Nephron progenitor cell (in vitro differentiated cells): ENCODE data around the gene ARIH1.

Experiments
- DNase-seq: peaks from one replicate; pipeline ENCODE4 v3.0.0; 2021
- H3K27ac Mint-ChIP-seq: 2 replicates; pipeline ENCODE4 v1.8.0; 2021; ENCODE audit warnings: mild to moderate bottlenecking, moderate library complexity, mixed read lengths
- H3K27me3 Mint-ChIP-seq: 2 replicates; pipeline ENCODE4 v1.8.0; 2021; ENCODE audit warnings: mild to moderate bottlenecking, low read depth, mixed read lengths; ENCODE audit not compliant: poor library complexity
- H3K36me3 Mint-ChIP-seq: 2 replicates; pipeline ENCODE4 v1.8.0; 2021; ENCODE audit warnings: low read depth, mixed read lengths
- H3K4me1 Mint-ChIP-seq: 2 replicates; pipeline ENCODE4 v1.8.0; 2021; ENCODE audit warnings: mixed read lengths
- H3K4me3 Mint-ChIP-seq: 2 replicates; pipeline ENCODE4 v1.8.0; 2021; ENCODE audit warnings: mild to moderate bottlenecking, moderate library complexity, mixed read lengths
- H3K9me3 Mint-ChIP-seq: 2 replicates; pipeline ENCODE4 v1.8.0; 2021; ENCODE audit warnings: mild to moderate bottlenecking, moderate library complexity, mixed read lengths
- TF ChIP-seq, protein P1 (sequence below): fragments of 200-600 bp; sonication (generic); IDR thresholded peaks from 2 replicates; pipeline ENCODE4 v1.5.0; 2021; ENCODE audit warnings: antibody characterized with exemption

The ARIH1 gene

DNA sequence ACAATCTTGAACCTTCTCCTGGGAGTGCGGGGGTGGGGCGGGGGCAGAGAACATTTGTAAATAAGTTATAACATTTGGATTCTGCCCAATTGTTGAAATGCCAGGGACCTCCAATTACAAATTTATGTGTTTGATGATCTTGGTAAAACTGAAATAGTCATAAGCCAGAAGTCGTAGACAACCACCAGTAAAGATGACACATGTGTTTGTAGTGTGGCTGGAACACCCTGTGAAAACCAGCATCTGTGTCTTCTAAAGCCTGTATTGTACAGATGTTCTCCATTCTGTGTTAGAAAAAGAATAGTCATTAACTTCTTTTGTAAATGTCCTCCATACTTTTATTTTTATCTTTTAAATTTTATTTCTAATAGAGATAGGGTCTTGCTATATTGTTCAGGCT, 61.8 kb downstream of the ARIH1 start:
- no peak for DNase-seq
- Mint-ChIP-seq H3K27ac (no peak overlapping the region), H3K36me3 (peaks cover 73% of the 10 kb centered on the region), H3K27me3 (peaks cover 9% of the 10 kb centered on the region), H3K4me1 (no peaks in the 10 kb centered on the region), H3K9me3 (peaks cover 38% of the 10 kb centered on the region), H3K4me3 (no peak overlapping the region)
- TF ChIP-seq, protein P1, sequence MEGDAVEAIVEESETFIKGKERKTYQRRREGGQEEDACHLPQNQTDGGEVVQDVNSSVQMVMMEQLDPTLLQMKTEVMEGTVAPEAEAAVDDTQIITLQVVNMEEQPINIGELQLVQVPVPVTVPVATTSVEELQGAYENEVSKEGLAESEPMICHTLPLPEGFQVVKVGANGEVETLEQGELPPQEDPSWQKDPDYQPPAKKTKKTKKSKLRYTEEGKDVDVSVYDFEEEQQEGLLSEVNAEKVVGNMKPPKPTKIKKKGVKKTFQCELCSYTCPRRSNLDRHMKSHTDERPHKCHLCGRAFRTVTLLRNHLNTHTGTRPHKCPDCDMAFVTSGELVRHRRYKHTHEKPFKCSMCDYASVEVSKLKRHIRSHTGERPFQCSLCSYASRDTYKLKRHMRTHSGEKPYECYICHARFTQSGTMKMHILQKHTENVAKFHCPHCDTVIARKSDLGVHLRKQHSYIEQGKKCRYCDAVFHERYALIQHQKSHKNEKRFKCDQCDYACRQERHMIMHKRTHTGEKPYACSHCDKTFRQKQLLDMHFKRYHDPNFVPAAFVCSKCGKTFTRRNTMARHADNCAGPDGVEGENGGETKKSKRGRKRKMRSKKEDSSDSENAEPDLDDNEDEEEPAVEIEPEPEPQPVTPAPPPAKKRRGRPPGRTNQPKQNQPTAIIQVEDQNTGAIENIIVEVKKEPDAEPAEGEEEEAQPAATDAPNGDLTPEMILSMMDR = no peak

- TF ChIP-seq, protein P1 = no peak
- Mint-ChIP-seq H3K9me3 (peaks cover 44% of the 10 kb centered on the region), H3K4me3 (no peak overlapping the region), H3K27me3 (peaks cover 9% of the 10 kb centered on the region), H3K4me1 (no peaks in the 10 kb centered on the region), H3K27ac (no peak overlapping the region), H3K36me3 (peaks cover 79% of the 10 kb centered on the region)
- no peak for DNase-seq
Measured at GRCh38 chr15:72536506-72536905, 62.4 kb downstream of the ARIH1 start.

- TF ChIP-seq, protein P1 = no peak
- no peak for DNase-seq
- Mint-ChIP-seq H3K27ac (no peak overlapping the region), H3K27me3 (peaks cover 9% of the 10 kb centered on the region), H3K36me3 (peaks cover 78% of the 10 kb centered on the region), H3K4me1 (no peaks in the 10 kb centered on the region), H3K9me3 (peaks cover 48% of the 10 kb centered on the region), H3K4me3 (no peak overlapping the region)
Measured at GRCh38 chr15:72538931-72539330, 64.8 kb downstream of the ARIH1 start.

- DNase-seq = no peak
- H3K36me3 Mint-ChIP-seq = peaks cover 73% of the 10 kb centered on the region
- TF ChIP-seq, protein P1 = no peak
- no peak overlapping the region for H3K4me3 Mint-ChIP-seq
- H3K4me1 Mint-ChIP-seq = no peaks in the 10 kb centered on the region
- peaks cover 43% of the 10 kb centered on the region for H3K9me3 Mint-ChIP-seq
- H3K27me3 Mint-ChIP-seq = peaks cover 9% of the 10 kb centered on the region
- H3K27ac Mint-ChIP-seq = no peak overlapping the region
Measured at GRCh38 chr15:72540606-72541237, 66.6 kb downstream of the ARIH1 start.

GRCh38 chr15:72541674-72542073, 67.5 kb downstream of the ARIH1 start:
- no peak overlapping the region for H3K4me3 Mint-ChIP-seq
- peaks cover 43% of the 10 kb centered on the region for H3K9me3 Mint-ChIP-seq
- no peak for DNase-seq
- TF ChIP-seq, protein P1 = no peak
- H3K4me1 Mint-ChIP-seq = no peaks in the 10 kb centered on the region
- no peak overlapping the region for H3K27ac Mint-ChIP-seq
- H3K27me3 Mint-ChIP-seq = peaks cover 9% of the 10 kb centered on the region
- peaks cover 73% of the 10 kb centered on the region for H3K36me3 Mint-ChIP-seq

DNA sequence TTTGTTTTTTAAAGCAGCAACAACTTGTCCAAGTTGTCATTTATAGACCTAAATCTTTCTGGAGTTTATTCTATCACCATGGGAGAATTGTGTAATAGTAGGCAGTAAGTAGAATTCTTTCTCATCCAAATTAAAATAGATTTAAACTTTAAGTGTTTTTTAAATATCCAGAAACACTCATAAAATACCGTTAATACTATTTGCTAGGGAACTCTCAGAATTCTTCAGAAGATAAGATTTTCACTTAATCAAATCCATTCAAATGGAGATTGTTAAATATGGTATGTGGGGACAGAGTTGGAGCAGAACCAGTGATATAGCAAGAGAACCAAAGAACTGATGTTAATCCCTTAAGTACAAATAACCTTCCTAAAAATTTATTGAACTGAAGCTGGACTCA, 71.0 kb downstream of the ARIH1 start:
- H3K4me3 Mint-ChIP-seq = no peak overlapping the region
- H3K4me1 Mint-ChIP-seq = no peaks in the 10 kb centered on the region
- H3K27ac Mint-ChIP-seq = no peak overlapping the region
- TF ChIP-seq, protein P1 = no peak
- no peak for DNase-seq
- peaks cover 15% of the 10 kb centered on the region for H3K9me3 Mint-ChIP-seq
- H3K27me3 Mint-ChIP-seq = no peaks in the 10 kb centered on the region
- peaks cover 66% of the 10 kb centered on the region for H3K36me3 Mint-ChIP-seq
